K562 treated with DMSO at 1 percent for 48 hours (cell line): ENCODE results near the gene ANAPC2. TPM values are rescaled to one million over a fixed set of nuclear protein-coding genes. Genes with fewer than 3 reads are reported as not detected.

Experiments used
- total RNA-seq: library from RNA; unstranded; fragments of 300-600 nt; gene quantifications from 2 replicates; pipeline ENCODE4 v1.2.3, GENCODE V29; 2022; ENCODE audit warnings: low replicate concordance; ENCODE audit errors: extremely low read depth

Gene ANAPC2
- total RNA-seq: not detected in 2 replicates

DNA sequence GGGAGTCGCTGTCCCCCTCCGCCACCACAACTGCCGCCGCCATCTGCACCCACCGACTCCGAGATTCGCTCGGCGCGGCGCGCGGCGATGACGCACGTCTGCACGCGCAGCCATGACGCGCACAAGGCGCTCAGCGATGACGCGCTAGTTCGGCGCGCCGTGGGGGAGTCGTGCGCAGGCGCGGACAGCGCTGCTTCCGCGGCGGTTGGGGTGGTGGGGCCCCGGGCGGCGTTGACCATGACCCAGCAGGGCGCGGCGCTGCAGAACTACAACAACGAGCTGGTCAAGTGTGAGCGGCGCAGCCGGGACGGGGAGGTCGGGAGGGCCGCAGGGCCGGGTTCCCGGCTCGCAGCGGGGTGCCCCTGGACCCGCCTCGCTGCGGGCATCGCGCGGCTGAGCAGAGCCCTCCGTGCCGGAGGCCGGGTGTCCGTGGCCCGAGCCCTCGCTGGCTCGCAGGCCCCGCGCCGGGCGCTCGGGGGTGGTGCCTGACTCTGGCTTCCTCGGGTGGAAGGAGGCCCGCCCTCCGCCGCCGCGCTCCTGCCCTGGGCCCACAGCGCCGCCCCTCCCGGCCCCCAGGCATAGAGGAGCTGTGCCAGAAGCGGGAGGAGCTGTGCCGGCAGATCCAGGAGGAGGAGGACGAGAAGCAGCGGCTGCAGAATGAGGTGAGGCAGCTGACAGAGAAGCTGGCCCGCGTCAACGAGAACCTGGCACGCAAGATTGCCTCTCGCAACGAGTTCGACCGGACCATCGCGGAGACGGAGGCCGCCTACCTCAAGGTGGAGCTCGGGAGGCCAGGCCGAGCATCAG is at the start of gene ANAPC2, which contains the start of gene SSNA1:
ANAPC2 (minus strand) TSS at position 71 of the 807 bp plus-strand sequence; CDS start at position 43, 28 bp downstream.
SSNA1 (plus strand) TSS at position 187 of the 807 bp plus-strand sequence; CDS start at position 238, 51 bp downstream.

GRCh38 chr9:137230705-137231371 is 42.5 kb upstream of the ANAPC2 start, which contains the start of gene SLC34A3:
SLC34A3 (plus strand) TSS chr9:137230901; CDS start chr9:137231703, 802 bp downstream.

GRCh38 chr9:137227054-137227852 is 38.9 kb upstream of the ANAPC2 start, which contains the start of gene RNF224:
RNF224 (plus strand) TSS chr9:137227502; CDS start chr9:137228336, 834 bp downstream.

GRCh38 chr9:137224830-137225694 is 36.7 kb upstream of the ANAPC2 start, which contains the start of gene CYSRT1:
CYSRT1 (plus strand) TSS chr9:137225174; CDS start chr9:137225622, 448 bp downstream.

GRCh38 chr9:137222190-137223077 is 34.1 kb upstream of the ANAPC2 start, which contains the start of gene RNF208:
RNF208 (minus strand) TSS chr9:137222240; CDS start chr9:137221212, 1,028 bp downstream.

GRCh38 chr9:137205126-137206069 is 17.0 kb upstream of the ANAPC2 start, which contains the start of the genes NDOR1 and TMEM203:
NDOR1 (plus strand) TSS chr9:137205700; CDS start chr9:137205778, 78 bp downstream.
TMEM203 (minus strand) TSS chr9:137205648; CDS start chr9:137205414, 234 bp downstream.

GRCh38 chr9:137200311-137201204 is 12.2 kb upstream of the ANAPC2 start, which contains the start of gene TPRN:
TPRN (minus strand) TSS chr9:137200741; CDS start chr9:137200711, 30 bp downstream.

GRCh38 chr9:137169896-137170358 is 18.4 kb downstream of the ANAPC2 start, which contains the start of gene LRRC26:
LRRC26 (minus strand) TSS chr9:137170051; CDS start chr9:137169943, 108 bp downstream.

GRCh38 chr9:137138722-137139467 is 49.5 kb downstream of the ANAPC2 start, which contains the start of gene GRIN1:
GRIN1 (plus strand) TSS chr9:137139154; CDS start chr9:137139487, 333 bp downstream.

Other genes starting within 250 kb of the ANAPC2 start
- gene FBXW5, start 243.8 kb downstream of the ANAPC2 start, total RNA-seq: not detected in 2 replicates
- gene C8G, start 243.3 kb downstream of the ANAPC2 start, total RNA-seq: not detected in 2 replicates
- not detected in 2 replicates for gene LCN12, start 236.3 kb downstream of the ANAPC2 start, total RNA-seq
- gene PTGDS, start 211.1 kb downstream of the ANAPC2 start, total RNA-seq: not detected in 2 replicates
- gene LCNL1, start 205.6 kb downstream of the ANAPC2 start, total RNA-seq: not detected in 2 replicates
- gene PAXX, start 196.1 kb downstream of the ANAPC2 start, total RNA-seq: not detected in 2 replicates
- not detected in 2 replicates for gene CLIC3, start 192.0 kb downstream of the ANAPC2 start, total RNA-seq
- not detected in 2 replicates for gene ABCA2, start 160.3 kb downstream of the ANAPC2 start, total RNA-seq
- gene FUT7, start 156.5 kb downstream of the ANAPC2 start, total RNA-seq: not detected in 2 replicates
- not detected in 2 replicates for gene NPDC1, start 142.4 kb downstream of the ANAPC2 start, total RNA-seq
- gene ENTPD2, start 134.5 kb downstream of the ANAPC2 start, total RNA-seq: not detected in 2 replicates
- gene SAPCD2, start 118.0 kb downstream of the ANAPC2 start, total RNA-seq: not detected in 2 replicates
- not detected in 2 replicates for gene UAP1L1, start 111.0 kb downstream of the ANAPC2 start, total RNA-seq
- gene MAN1B1, start 101.6 kb downstream of the ANAPC2 start, total RNA-seq: 167 TPM in 1 of 2 replicates, not detected in the other
- gene DPP7, start 73.8 kb downstream of the ANAPC2 start, total RNA-seq: not detected in 2 replicates
- gene GRIN1, start 49.4 kb downstream of the ANAPC2 start, total RNA-seq: not detected in 2 replicates
- gene LRRC26, start 18.5 kb downstream of the ANAPC2 start, total RNA-seq: not detected in 2 replicates
- gene TMEM210, start 16.5 kb downstream of the ANAPC2 start, total RNA-seq: not detected in 2 replicates
- not detected in 2 replicates for gene SSNA1, start 116 bp upstream of the ANAPC2 start, total RNA-seq
- gene TPRN, start 12.2 kb upstream of the ANAPC2 start, total RNA-seq: not detected in 2 replicates
- gene TMEM203, start 17.1 kb upstream of the ANAPC2 start, total RNA-seq: not detected in 2 replicates
- gene NDOR1, start 17.1 kb upstream of the ANAPC2 start, total RNA-seq: not detected in 2 replicates
- gene RNF208, start 33.7 kb upstream of the ANAPC2 start, total RNA-seq: not detected in 2 replicates
- gene CYSRT1, start 36.6 kb upstream of the ANAPC2 start, total RNA-seq: not detected in 2 replicates
- not detected in 2 replicates for gene RNF224, start 38.9 kb upstream of the ANAPC2 start, total RNA-seq
- gene SLC34A3, start 42.3 kb upstream of the ANAPC2 start, total RNA-seq: not detected in 2 replicates
- 943 TPM in 1 of 2 replicates, not detected in the other for gene TUBB4B, start 52.7 kb upstream of the ANAPC2 start, total RNA-seq
- gene STPG3, start 62.7 kb upstream of the ANAPC2 start, total RNA-seq: not detected in 2 replicates
- not detected in 2 replicates for gene NELFB, start 66.8 kb upstream of the ANAPC2 start, total RNA-seq
- 87.0 TPM in 1 of 2 replicates, not detected in the other for gene TOR4A, start 89.2 kb upstream of the ANAPC2 start, total RNA-seq
- not detected in 2 replicates for gene NRARP, start 113.7 kb upstream of the ANAPC2 start, total RNA-seq
- not detected in 2 replicates for gene EXD3, start 234.6 kb upstream of the ANAPC2 start, total RNA-seq
- gene NOXA1, start 234.8 kb upstream of the ANAPC2 start, total RNA-seq: not detected in 2 replicates